CD4-positive, alpha-beta T cell treated with Interferon alpha-2 for 1 hour (primary cell): ENCODE measurements around the gene CALM3.
"Not testable (repeated sequence)": the region's sequence is repeated elsewhere in the genome, so short reads cannot be mapped to it uniquely, and the experiment has no call there.

Experiments used
- DNase-seq, 2 donors: peaks; one replicate each; pipeline ENCODE4 v3.0.0-alpha.2; 2020 to 2022

The CALM3 gene

GRCh38 chr19:46601318-46602224, at the start of gene CALM3:
Gene CALM3 (plus strand): TSS chr19:46601330. CDS start chr19:46601435, 105 bp downstream.
- no peak for DNase-seq

- DNase-seq, result no peak
Measured at GRCh38 chr19:46552891-46553290, 48.2 kb upstream of the CALM3 start.

- DNase-seq, result no peak
Measured at GRCh38 chr19:46554161-46554560, 47.0 kb upstream of the CALM3 start.

GRCh38 chr19:46555628-46556280, 45.4 kb upstream of the CALM3 start:
- no peak for DNase-seq

GRCh38 chr19:46556471-46556870, 44.7 kb upstream of the CALM3 start:
- DNase-seq, result not testable (repeated sequence)

- DNase-seq, result no peak
Measured at GRCh38 chr19:46559203-46559602, 41.9 kb upstream of the CALM3 start.

- DNase-seq, result not testable (repeated sequence)
Measured at GRCh38 chr19:46559675-46560074, 41.5 kb upstream of the CALM3 start.

- no peak for DNase-seq
Measured at GRCh38 chr19:46564701-46565100, 36.4 kb upstream of the CALM3 start.

GRCh38 chr19:46571495-46571894, 29.6 kb upstream of the CALM3 start:
- peak in 1 of 2 donors; percentile 10 for DNase-seq

- no peak for DNase-seq
Measured at GRCh38 chr19:46573679-46574498, 27.2 kb upstream of the CALM3 start.

- peak in 1 of 2 donors; percentile 40 for DNase-seq
Measured at GRCh38 chr19:46574533-46574932, 26.6 kb upstream of the CALM3 start.

- no peak for DNase-seq
Measured at GRCh38 chr19:46578450-46578849, 22.7 kb upstream of the CALM3 start.

- no peak for DNase-seq
Measured at GRCh38 chr19:46579361-46579879, 21.7 kb upstream of the CALM3 start.

GRCh38 chr19:46580247-46580646, 20.9 kb upstream of the CALM3 start:
- DNase-seq, result no peak

- no peak for DNase-seq
Measured at GRCh38 chr19:46585539-46585938, 15.6 kb upstream of the CALM3 start.

GRCh38 chr19:46586294-46586693, 14.8 kb upstream of the CALM3 start:
- DNase-seq, result no peak

GRCh38 chr19:46587861-46588260, 13.3 kb upstream of the CALM3 start:
- no peak for DNase-seq

- DNase-seq, result no peak
Measured at GRCh38 chr19:46591254-46591653, 9.9 kb upstream of the CALM3 start.

- no peak for DNase-seq
Measured at GRCh38 chr19:46591870-46592269, 9.3 kb upstream of the CALM3 start.

- DNase-seq, result no peak
Measured at GRCh38 chr19:46596008-46596407, 5.1 kb upstream of the CALM3 start.

- DNase-seq, result no peak
Measured at GRCh38 chr19:46598372-46598917, 2.7 kb upstream of the CALM3 start.

GRCh38 chr19:46599716-46600373, 1.3 kb upstream of the CALM3 start:
- no peak for DNase-seq
